Stomach (tissue), 9 donors: ENCODE measurements around the gene NHLH2. TPM values are rescaled to one million over a fixed set of nuclear protein-coding genes. Genes with fewer than 3 reads are reported as not detected.

Experiments used
- DNase-seq, 2 donors: peaks; one replicate each; pipeline versions ENCODE4 v3.0.0 to v3.0.0-alpha.2; 2013 to 2019
- H3K27ac ChIP-seq, 5 donors: fragments of 200-600 bp in 4 of 5; sonication (generic) in 4 of 5; one replicate each; pipeline ENCODE4 v1.5.1; 2013 to 2019; ENCODE audit warnings: mild to moderate bottlenecking in 1 of 5, moderate library complexity in 1 of 5
- H3K27me3 ChIP-seq, 3 donors: fragments of 200-600 bp; sonication (generic); one replicate each; pipeline ENCODE4 v1.5.1; 2017 to 2019; ENCODE audit warnings: mixed run types in 1 of 3
- H3K36me3 ChIP-seq, 4 donors: fragments of 200-600 bp; sonication (generic); 1 replicate in 3 of 4; 2 replicates in 1 of 4; pipeline ENCODE4 v1.5.1; 2016 to 2019
- H3K4me1 ChIP-seq, 4 donors: fragments of 200-600 bp; sonication (generic); one replicate each; pipeline ENCODE4 v1.5.1; 2016 to 2019
- H3K4me3 ChIP-seq, 4 donors: fragments of 200-600 bp; sonication (generic) in 3 of 4; one replicate each; pipeline ENCODE4 v1.5.1; 2016 to 2019; ENCODE audit warnings: mild to moderate bottlenecking in 1 of 4
- H3K9me3 ChIP-seq, 4 donors: fragments of 200-600 bp; sonication (generic); one replicate each; pipeline ENCODE4 v1.5.1; 2016 to 2019
- EP300 ChIP-seq: sonication (generic); formaldehyde crosslinking; IDR thresholded peaks from one replicate; pipeline ENCODE4 v1.6.1; 2017; ENCODE audit warnings: antibody characterized with exemption
- POLR2A ChIP-seq, 4 donors: fragments of 450-650 bp; IDR thresholded peaks; one replicate each; pipeline ENCODE4 v1.6.1; 2016; ENCODE audit warnings: antibody characterized with exemption in 4 of 4, control low read depth in 2 of 4, mild to moderate bottlenecking in 1 of 4, moderate library complexity in 1 of 4
- POLR2AphosphoS5 ChIP-seq, 3 donors: sonication (generic); formaldehyde crosslinking; IDR thresholded peaks; one replicate each; pipeline ENCODE4 v1.6.1; 2016; ENCODE audit warnings: antibody characterized with exemption in 3 of 3
- WGBS, 5 donors: extraction: QIAGEN DNeasy Blood & Tissue Kit in 3 of 5; methylation state at CpG; one replicate each; pipeline versions ENCODE4 v1.1.5 to v1.1.7; 2013 to 2018; 5-methylcytosine and 5-hydroxymethylcytosine counted together
- intact Hi-C: fragments of 100-400 bp; cut with DNase I; formaldehyde crosslinking; loops from one replicate; pipeline ENCODE4 v1.15.1; 2023; ENCODE audit warnings: low total_unique reads
- polyA plus RNA-seq, 3 donors: library from polyadenylated mRNA; stranded (reverse); fragments of 200-250 nt; gene quantifications; one replicate each; pipeline ENCODE4 v1.2.3, GENCODE V29; 2013
- total RNA-seq, 5 donors: library from RNA; depleted of rRNA; stranded (reverse); fragments of >200 nt; gene quantifications; one replicate each; pipeline versions ENCODE4 v1.1.0 to v1.2.3, GENCODE V29; 2014 to 2016
- TF ChIP-seq, protein P1 (sequence below), 7 experiments: fragments of 450-650 bp in 4 of 7; fragments of 200-600 bp in 3 of 7; sonication (generic) in 3 of 7; IDR thresholded peaks; one replicate each; pipeline ENCODE4 v1.5.1; 2016 to 2019; ENCODE audit warnings: antibody characterized with exemption in 7 of 7, control low read depth in 2 of 7, mild to moderate bottlenecking in 1 of 7
- donor health status: healthy with polysubstance abuse.
- donor health status: Bipolar disorder and iron deficiency.
- donor health status: healthy.

NHLH2 gene
- total and polyA plus RNA-seq, 8 donors = 0.31 to 1.5 TPM; not detected in 6

DNA sequence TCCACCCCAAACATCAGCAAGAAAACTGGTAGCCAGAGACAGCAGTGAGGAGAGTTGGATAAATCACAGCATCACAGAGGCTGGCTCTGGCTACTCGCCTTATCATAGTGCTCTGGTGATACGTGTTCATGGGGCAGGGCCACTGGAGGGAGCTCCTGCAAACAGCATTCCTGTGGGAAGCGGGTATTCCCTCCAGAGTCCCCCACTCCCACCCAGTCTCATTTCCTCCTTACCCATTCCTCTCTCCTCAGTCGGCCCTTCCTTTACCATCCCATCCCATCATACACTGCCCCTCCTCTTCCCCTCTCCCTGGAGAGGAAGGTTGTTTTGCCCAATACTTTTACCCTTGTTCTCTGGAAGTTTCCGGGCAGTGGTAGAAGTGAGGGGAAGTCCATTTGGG, 7.1 kb downstream of the NHLH2 start:
- 54 to 66% (median 61%) methylated on average over 5 of the region's 5 CpGs for WGBS, 5 donors

DNA sequence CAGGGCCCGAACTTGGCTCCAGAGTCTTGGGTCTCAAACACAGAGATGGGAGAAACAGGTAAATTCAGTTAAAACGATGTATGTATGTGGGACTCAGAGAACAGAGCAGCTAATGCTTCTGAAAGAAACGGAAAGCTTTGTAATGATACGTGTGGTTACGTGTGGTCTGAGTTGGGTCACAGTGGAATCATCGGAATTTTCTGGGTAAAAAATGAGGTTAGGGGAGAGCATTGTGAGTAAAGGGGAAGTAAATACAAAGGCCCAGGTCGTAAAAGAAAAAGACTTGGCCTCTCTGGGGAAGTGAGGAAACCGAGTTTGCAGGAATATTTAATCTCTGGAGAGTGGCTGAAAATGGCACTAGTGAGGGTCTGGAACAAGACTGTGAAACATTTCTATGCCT, 8.3 kb downstream of the NHLH2 start:
- peaks cover 2 to 58% (median 20%) of the 10 kb centered on the region in 3 donors for H3K27me3 ChIP-seq
- no peak overlapping the region for H3K4me3 ChIP-seq
- 83 to 92% (median 90%) methylated on average over 8 of the region's 8 CpGs for WGBS, 5 donors
- H3K9me3 ChIP-seq = no peaks in the 10 kb centered on the region
- intact Hi-C loops = no loop called here
- DNase-seq = no peak
- no peak overlapping the region for H3K27ac ChIP-seq
- H3K4me1 ChIP-seq = peaks cover 12 to 21% (median 15%) of the 10 kb centered on the region in 4 donors
- H3K36me3 ChIP-seq = no peaks in the 10 kb centered on the region
- TF ChIP-seq, protein P1, sequence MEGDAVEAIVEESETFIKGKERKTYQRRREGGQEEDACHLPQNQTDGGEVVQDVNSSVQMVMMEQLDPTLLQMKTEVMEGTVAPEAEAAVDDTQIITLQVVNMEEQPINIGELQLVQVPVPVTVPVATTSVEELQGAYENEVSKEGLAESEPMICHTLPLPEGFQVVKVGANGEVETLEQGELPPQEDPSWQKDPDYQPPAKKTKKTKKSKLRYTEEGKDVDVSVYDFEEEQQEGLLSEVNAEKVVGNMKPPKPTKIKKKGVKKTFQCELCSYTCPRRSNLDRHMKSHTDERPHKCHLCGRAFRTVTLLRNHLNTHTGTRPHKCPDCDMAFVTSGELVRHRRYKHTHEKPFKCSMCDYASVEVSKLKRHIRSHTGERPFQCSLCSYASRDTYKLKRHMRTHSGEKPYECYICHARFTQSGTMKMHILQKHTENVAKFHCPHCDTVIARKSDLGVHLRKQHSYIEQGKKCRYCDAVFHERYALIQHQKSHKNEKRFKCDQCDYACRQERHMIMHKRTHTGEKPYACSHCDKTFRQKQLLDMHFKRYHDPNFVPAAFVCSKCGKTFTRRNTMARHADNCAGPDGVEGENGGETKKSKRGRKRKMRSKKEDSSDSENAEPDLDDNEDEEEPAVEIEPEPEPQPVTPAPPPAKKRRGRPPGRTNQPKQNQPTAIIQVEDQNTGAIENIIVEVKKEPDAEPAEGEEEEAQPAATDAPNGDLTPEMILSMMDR (IDR thresholded peaks at IDR 0.05) = no peak
- TF ChIP-seq EP300 = no peak
- no peak for TF ChIP-seq POLR2AphosphoS5 (IDR thresholded peaks at IDR 0.05)
- no peak for TF ChIP-seq POLR2A (IDR thresholded peaks at IDR 0.05)

More for the DNA sequence above, 7.1 kb downstream of the NHLH2 start:
- H3K4me3 ChIP-seq = no peak overlapping the region
- intact Hi-C loops = no loop called here
- H3K27ac ChIP-seq = no peak overlapping the region
- no peak for DNase-seq
- TF ChIP-seq EP300 (no peak), POLR2AphosphoS5 (IDR thresholded peaks at IDR 0.05) (no peak)
- peaks cover 16 to 22% (median 20%) of the 10 kb centered on the region in 4 donors for H3K4me1 ChIP-seq
- no peaks in the 10 kb centered on the region for H3K9me3 ChIP-seq
- H3K36me3 ChIP-seq = no peaks in the 10 kb centered on the region
- H3K27me3 ChIP-seq = peaks cover 14 to 58% (median 23%) of the 10 kb centered on the region in 3 donors

- H3K4me1 ChIP-seq = peaks cover 11 to 31% (median 15%) of the 10 kb centered on the region in 4 donors
- peaks cover 0 to 44% (median 9%) of the 10 kb centered on the region in 3 donors for H3K27me3 ChIP-seq
- TF ChIP-seq, protein P1 (IDR thresholded peaks at IDR 0.05) = no peak
- no peak for TF ChIP-seq POLR2A (IDR thresholded peaks at IDR 0.05)
- no peak overlapping the region for H3K27ac ChIP-seq
- 63 to 73% (median 69%) methylated on average over 3 of the region's 3 CpGs for WGBS, 5 donors
- DNase-seq = no peak
- no peaks in the 10 kb centered on the region for H3K9me3 ChIP-seq
- no peak overlapping the region for H3K4me3 ChIP-seq
- no peaks in the 10 kb centered on the region for H3K36me3 ChIP-seq
- intact Hi-C loops = no loop called here
Measured at GRCh38 chr1:115830963-115831362, 10.0 kb downstream of the NHLH2 start.

- intact Hi-C loops = no loop called here
- H3K9me3 ChIP-seq = no peaks in the 10 kb centered on the region
- 79 to 89% (median 86%) methylated on average over 3 of the region's 3 CpGs for WGBS, 5 donors
- H3K27ac ChIP-seq = no peak overlapping the region
- H3K4me3 ChIP-seq = no peak overlapping the region
- DNase-seq = no peak
- peaks cover 0 to 34% (median 9%) of the 10 kb centered on the region in 3 donors for H3K27me3 ChIP-seq
- H3K4me1 ChIP-seq = peaks cover 11 to 34% (median 15%) of the 10 kb centered on the region in 4 donors
- TF ChIP-seq POLR2A (IDR thresholded peaks at IDR 0.05) (no peak), POLR2AphosphoS5 (IDR thresholded peaks at IDR 0.05) (no peak), EP300 (no peak)
- TF ChIP-seq, protein P1 (IDR thresholded peaks at IDR 0.05) = no peak
- no peaks in the 10 kb centered on the region for H3K36me3 ChIP-seq
Measured at GRCh38 chr1:115829947-115830346, 11.0 kb downstream of the NHLH2 start.

DNA sequence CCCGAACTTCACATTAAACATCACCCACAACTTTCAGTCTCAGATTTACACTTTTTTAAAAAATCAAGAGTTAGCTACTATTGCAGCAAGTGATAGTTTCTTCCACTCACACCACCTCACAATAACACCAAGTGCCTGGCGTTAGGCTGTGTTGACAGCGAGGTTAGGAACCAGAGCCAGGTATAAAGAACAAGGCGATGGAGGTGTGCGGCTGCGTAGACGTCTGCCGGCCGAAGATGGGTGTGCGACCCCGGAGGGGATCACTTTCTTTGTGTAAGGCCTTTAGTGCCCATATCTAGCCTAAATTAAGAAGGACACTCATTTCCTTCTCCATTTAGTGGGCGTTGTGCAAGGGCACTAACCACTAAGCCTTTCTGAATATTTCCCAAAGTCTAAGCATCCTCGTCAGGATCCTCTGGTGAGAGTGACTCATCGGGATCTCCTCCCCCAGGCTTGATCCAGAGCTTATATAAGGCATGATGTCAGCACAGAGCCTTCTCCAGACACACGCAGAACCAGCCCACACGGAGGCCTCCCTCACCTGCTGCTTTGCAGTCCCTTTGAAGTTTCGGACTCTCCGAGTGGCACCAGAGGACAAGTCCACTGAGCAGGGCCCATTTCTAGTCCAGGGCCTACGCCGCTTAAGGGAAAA, 11.8 kb downstream of the NHLH2 start:
- H3K36me3 ChIP-seq = no peaks in the 10 kb centered on the region
- peaks cover 0 to 28% (median 9%) of the 10 kb centered on the region in 3 donors for H3K27me3 ChIP-seq
- 78 to 84% (median 81%) methylated on average over 20 of the region's 20 CpGs for WGBS, 5 donors
- H3K4me3 ChIP-seq = peak overlapping the region; percentile 52 to 61 (median 56)
- peak overlapping the region in 2 of 5 donors; percentile 53 to 73 for H3K27ac ChIP-seq
- no peaks in the 10 kb centered on the region for H3K9me3 ChIP-seq
- peaks cover 11 to 34% (median 15%) of the 10 kb centered on the region in 4 donors for H3K4me1 ChIP-seq
- intact Hi-C loops = no loop called here
- peak in 2 of 3 donors; percentile 19 to 37 for TF ChIP-seq POLR2AphosphoS5 (IDR thresholded peaks at IDR 0.05)
- TF ChIP-seq, protein P1 (IDR thresholded peaks at IDR 0.05) = no peak
- DNase-seq = peak in 1 of 2 donors; percentile 34
